ENCODE data around the gene EXOSC1. TPM values are rescaled to one million over a fixed set of nuclear protein-coding genes. Genes with fewer than 3 reads are reported as not detected.

Gene EXOSC1
- total and polyA plus RNA-seq, 2 of the 13 experiments (the other 11 are each of a cell fraction or from before 2014, with no cell fraction given): 36.3 to 39.9 TPM

- TF ChIP-seq, protein P1, sequence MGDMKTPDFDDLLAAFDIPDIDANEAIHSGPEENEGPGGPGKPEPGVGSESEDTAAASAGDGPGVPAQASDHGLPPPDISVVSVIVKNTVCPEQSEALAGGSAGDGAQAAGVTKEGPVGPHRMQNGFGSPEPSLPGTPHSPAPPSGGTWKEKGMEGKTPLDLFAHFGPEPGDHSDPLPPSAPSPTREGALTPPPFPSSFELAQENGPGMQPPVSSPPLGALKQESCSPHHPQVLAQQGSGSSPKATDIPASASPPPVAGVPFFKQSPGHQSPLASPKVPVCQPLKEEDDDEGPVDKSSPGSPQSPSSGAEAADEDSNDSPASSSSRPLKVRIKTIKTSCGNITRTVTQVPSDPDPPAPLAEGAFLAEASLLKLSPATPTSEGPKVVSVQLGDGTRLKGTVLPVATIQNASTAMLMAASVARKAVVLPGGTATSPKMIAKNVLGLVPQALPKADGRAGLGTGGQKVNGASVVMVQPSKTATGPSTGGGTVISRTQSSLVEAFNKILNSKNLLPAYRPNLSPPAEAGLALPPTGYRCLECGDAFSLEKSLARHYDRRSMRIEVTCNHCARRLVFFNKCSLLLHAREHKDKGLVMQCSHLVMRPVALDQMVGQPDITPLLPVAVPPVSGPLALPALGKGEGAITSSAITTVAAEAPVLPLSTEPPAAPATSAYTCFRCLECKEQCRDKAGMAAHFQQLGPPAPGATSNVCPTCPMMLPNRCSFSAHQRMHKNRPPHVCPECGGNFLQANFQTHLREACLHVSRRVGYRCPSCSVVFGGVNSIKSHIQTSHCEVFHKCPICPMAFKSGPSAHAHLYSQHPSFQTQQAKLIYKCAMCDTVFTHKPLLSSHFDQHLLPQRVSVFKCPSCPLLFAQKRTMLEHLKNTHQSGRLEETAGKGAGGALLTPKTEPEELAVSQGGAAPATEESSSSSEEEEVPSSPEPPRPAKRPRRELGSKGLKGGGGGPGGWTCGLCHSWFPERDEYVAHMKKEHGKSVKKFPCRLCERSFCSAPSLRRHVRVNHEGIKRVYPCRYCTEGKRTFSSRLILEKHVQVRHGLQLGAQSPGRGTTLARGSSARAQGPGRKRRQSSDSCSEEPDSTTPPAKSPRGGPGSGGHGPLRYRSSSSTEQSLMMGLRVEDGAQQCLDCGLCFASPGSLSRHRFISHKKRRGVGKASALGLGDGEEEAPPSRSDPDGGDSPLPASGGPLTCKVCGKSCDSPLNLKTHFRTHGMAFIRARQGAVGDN (CRISPR knock-in tag; IDR thresholded peaks at IDR 0.05): peak; percentile 83
- TF ChIP-seq NR3C1 (CRISPR knock-in tag; IDR thresholded peaks at IDR 0.05): no peak
- 0 out of 2 replicates have a peak, but pooled peaks have one; percentile 16 for TF ChIP-seq ZBTB7A (CRISPR knock-in tag; IDR thresholded peaks at IDR 0.05)
- TF ChIP-seq GMEB1 (CRISPR knock-in tag; IDR thresholded peaks at IDR 0.05; ENCODE audit: borderline replicate concordance): peak; percentile 67; the same call in 1 of the 2 replicates
- TF ChIP-seq LRRFIP1 (CRISPR knock-in tag; conservative IDR thresholded peaks at IDR 0.05): no peak
- TF ChIP-seq HMG20B (CRISPR knock-in tag; conservative IDR thresholded peaks at IDR 0.05): no peak
- no peak for TF ChIP-seq ZNF747 (CRISPR knock-in tag; IDR thresholded peaks at IDR 0.05; ENCODE audit: borderline replicate concordance)
- no peak for TF ChIP-seq ZNF773 (CRISPR knock-in tag; IDR thresholded peaks at IDR 0.05; ENCODE audit: borderline replicate concordance)
- TF ChIP-seq FOXK2 (IDR thresholded peaks at IDR 0.05): peak; percentile 96
- no peak for TF ChIP-seq WIZ (CRISPR knock-in tag; IDR thresholded peaks at IDR 0.05)
- TF ChIP-seq, protein P2, sequence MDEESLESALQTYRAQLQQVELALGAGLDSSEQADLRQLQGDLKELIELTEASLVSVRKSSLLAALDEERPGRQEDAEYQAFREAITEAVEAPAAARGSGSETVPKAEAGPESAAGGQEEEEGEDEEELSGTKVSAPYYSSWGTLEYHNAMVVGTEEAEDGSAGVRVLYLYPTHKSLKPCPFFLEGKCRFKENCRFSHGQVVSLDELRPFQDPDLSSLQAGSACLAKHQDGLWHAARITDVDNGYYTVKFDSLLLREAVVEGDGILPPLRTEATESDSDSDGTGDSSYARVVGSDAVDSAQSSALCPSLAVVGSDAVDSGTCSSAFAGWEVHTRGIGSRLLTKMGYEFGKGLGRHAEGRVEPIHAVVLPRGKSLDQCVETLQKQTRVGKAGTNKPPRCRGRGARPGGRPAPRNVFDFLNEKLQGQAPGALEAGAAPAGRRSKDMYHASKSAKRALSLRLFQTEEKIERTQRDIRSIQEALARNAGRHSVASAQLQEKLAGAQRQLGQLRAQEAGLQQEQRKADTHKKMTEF (CRISPR knock-in tag; IDR thresholded peaks at IDR 0.05): peak; percentile 47; the same call in 1 of the 2 replicates
Observed at GRCh38 chr10:97400665-97401454, 44.9 kb downstream of the EXOSC1 start, which contains the start of gene RRP12 (continued).

Data from HepG2 (cell line).